ENCODE results near the gene GABBR1. TPM values are rescaled to one million over a fixed set of nuclear protein-coding genes. Genes with fewer than 3 reads are reported as not detected.

The GABBR1 gene
- total RNA-seq (2021) (36.3 and 43.6 TPM in 2 replicates), Bru-seq, nascent RNA (percentile 52 among the genes with signal in this experiment), BruChase-seq, experiment 1, labeled RNA remaining after a 2-hour chase (percentile 61 among the genes with signal in this experiment), BruChase-seq, experiment 2, labeled RNA remaining after a 6-hour chase (percentile 61 among the genes with signal in this experiment)
- long read RNA-seq, partial matches to known transcripts: 2 of 7 reads
- long read RNA-seq, other reads (novel, unspliced or antisense): 4 of 7 reads

DNA sequence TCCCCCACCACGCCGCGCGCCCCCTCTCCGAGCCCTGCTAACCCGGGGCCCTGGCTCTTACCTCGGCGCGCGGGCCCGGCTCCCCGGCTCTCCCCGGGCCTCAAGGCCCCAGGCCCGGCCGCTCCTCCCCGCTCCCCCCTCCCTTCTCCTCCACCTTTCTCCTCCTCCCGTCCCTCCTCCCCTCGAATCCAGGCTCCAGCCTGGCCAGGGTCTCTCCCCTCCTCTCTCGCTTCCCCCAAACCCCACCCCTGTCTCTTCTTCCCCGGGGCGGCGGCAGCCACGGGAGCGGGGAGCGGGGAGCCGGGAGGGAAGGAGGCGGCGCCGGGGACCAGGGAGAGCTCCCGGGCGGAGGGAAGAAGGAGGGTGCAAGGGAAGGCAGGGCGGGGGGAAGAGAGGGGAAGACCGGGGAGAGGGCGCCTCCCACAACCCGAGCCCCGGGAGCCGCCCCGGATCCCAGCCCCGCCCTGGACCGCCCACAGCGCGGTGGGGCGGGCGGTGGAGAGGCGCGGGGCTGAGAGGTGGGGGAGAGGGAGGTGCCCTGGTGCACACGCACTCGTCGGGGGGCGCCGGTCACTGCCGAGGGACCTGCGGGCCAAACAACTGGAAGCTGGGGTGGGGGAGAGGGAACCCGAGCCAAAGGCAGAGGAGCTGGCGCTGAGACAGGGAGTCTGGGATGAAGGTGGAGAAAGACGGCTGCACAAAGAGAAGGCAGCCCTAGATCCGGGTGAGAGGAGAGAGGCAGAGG lies at the start of gene GABBR1:
Gene GABBR1 (minus strand): TSS at position 395 of the 745 bp plus-strand sequence. CDS start 798 bp downstream, outside the sequence.
- BruUV-seq (replicated peaks): no TSS peak
- Histone ChIP-seq H3K27me3 (ENCODE audit: insufficient read depth, low read depth) (no peaks in the 10 kb centered on the region), H3K9me3 (ENCODE audit: insufficient read depth, low read depth) (no peaks in the 10 kb centered on the region), H3K4me2 (peak within 1 kb of the TSS; percentile 82), H3K27ac (no peak within 1 kb of the TSS), H3K79me2 (ENCODE audit: low read depth) (no peaks in the 10 kb centered on the region), H3K4me1 (replicated peaks; ENCODE audit: insufficient read depth) (peaks cover 5% of the 10 kb centered on the region; the same call in 1 of the 2 replicates), H3K36me3 (ENCODE audit: low read depth) (no peaks in the 10 kb centered on the region), H3K4me3 (peak within 1 kb of the TSS; percentile 68), H4K20me1 (ENCODE audit: insufficient read depth) (no peaks in the 10 kb centered on the region), H2AFZ (peak within 1 kb of the TSS; percentile 79), H3K9me2 (ENCODE audit: insufficient read depth) (no peaks in the 10 kb centered on the region), H3F3A (ENCODE audit: insufficient read depth, low read depth) (peaks cover 4% of the 10 kb centered on the region; the same call in 1 of the 2 replicates)
- intact Hi-C loops (cut with micrococcal nuclease; ENCODE audit: unreplicated experiment): no loop called here
- TF ChIP-seq EZH2 (IDR thresholded peaks at IDR 0.05; ENCODE audit: low read depth): no peak
- no peak for TF ChIP-seq CTCF (conservative IDR thresholded peaks at IDR 0.05)
- POLR2A ChIA-PET (ENCODE audit: unreplicated experiment): interaction anchor here (0.5 to 0.8 kb wide), 11 partner anchors 15 to 1864 kb away, joined by 3 to 21 read pairs (median 7); no protein-coding TSS in a partner anchor
- CTCF ChIA-PET: interaction anchor here (0.6 to 1.3 kb wide), 5 partner anchors 14 to 325 kb away, joined by 3 to 9 read pairs (median 4); no protein-coding TSS in a partner anchor
- peak; percentile 65 to 93 for DNase-seq

DNA sequence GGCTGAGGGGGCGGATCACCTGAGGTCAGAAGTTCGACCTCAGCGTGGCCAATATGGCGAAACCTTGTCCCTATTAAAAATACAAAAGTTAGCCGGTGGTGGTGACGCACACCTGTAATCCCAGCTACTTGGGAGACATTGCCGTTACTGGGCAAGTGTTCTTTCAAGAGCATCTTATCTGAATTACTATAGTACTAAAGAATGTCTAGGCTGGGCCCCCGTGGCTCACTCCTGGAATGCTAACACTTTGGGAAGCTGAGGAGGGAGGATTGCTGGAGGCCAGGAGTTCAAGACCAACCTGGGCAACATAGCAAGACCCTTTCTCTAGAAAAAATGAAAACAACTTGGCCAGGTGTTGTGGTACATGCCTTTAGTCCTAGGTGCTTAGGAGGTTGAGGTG lies 48.8 kb upstream of the GABBR1 start:
- H3K9me2 ChIP-seq (ENCODE audit: insufficient read depth): no peaks in the 10 kb centered on the region
- peaks cover 20% of the 10 kb centered on the region; the same call in 1 of the 2 replicates for H3F3A ChIP-seq (ENCODE audit: insufficient read depth, low read depth)
- no peak for TF ChIP-seq EZH2 (IDR thresholded peaks at IDR 0.05; ENCODE audit: low read depth)
- TF ChIP-seq CTCF (conservative IDR thresholded peaks at IDR 0.05): no peak
- ChIA-PET CTCF (no interaction called here), POLR2A (ENCODE audit: unreplicated experiment) (no interaction called here)
- no peaks in the 10 kb centered on the region for H3K36me3 ChIP-seq (ENCODE audit: low read depth)
- H3K4me3 ChIP-seq: no peak overlapping the region
- no peaks in the 10 kb centered on the region for H3K79me2 ChIP-seq (ENCODE audit: low read depth)
- no peak overlapping the region for H3K27ac ChIP-seq
- H3K27me3 ChIP-seq (ENCODE audit: insufficient read depth, low read depth): no peaks in the 10 kb centered on the region
- H4K20me1 ChIP-seq (ENCODE audit: insufficient read depth): no peaks in the 10 kb centered on the region
- H3K4me1 ChIP-seq (replicated peaks; ENCODE audit: insufficient read depth): peaks cover 24% of the 10 kb centered on the region
- no peaks in the 10 kb centered on the region for H3K9me3 ChIP-seq (ENCODE audit: insufficient read depth, low read depth)
- intact Hi-C loops (cut with micrococcal nuclease; ENCODE audit: unreplicated experiment): no loop called here
- no peak overlapping the region for H3K4me2 ChIP-seq
- BruUV-seq (replicated peaks): no TSS peak
- DNase-seq: no peak
- H2AFZ ChIP-seq: no peak overlapping the region

DNA sequence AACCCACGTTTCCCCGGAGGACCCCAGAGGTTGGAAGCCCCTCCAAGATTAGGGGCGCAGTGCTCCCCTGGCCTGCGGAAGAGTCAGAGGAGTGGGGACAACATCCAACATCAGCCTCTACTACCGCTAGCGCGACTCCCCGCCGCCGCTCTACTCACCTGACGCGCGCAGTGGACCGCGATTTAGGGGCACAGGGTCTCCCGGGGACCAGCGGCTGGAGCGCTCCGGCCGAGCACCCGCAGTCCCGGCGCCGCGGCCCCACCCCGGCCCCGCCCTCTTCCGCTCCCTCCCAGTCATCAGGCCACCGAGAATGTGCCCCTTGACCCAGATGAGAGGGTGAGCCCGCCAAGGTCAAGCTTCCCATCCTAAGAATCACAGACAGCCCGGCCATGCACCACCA lies 47.9 kb upstream of the GABBR1 start, which contains the start of gene ZFP57:
Gene ZFP57 (minus strand): TSS at position 249 of the 400 bp plus-strand sequence. CDS start 4,149 bp downstream, outside the sequence.
- Histone ChIP-seq H3F3A (ENCODE audit: insufficient read depth, low read depth) (peaks cover 24% of the 10 kb centered on the region; the same call in 1 of the 2 replicates), H3K79me2 (ENCODE audit: low read depth) (no peaks in the 10 kb centered on the region), H3K9me2 (ENCODE audit: insufficient read depth) (no peaks in the 10 kb centered on the region), H3K27ac (no peak within 1 kb of the TSS), H3K4me1 (replicated peaks; ENCODE audit: insufficient read depth) (peaks cover 28% of the 10 kb centered on the region), H3K36me3 (ENCODE audit: low read depth) (no peaks in the 10 kb centered on the region), H3K4me2 (no peak within 1 kb of the TSS), H3K27me3 (ENCODE audit: insufficient read depth, low read depth) (no peaks in the 10 kb centered on the region), H4K20me1 (ENCODE audit: insufficient read depth) (no peaks in the 10 kb centered on the region), H3K9me3 (ENCODE audit: insufficient read depth, low read depth) (no peaks in the 10 kb centered on the region), H2AFZ (no peak within 1 kb of the TSS), H3K4me3 (no peak within 1 kb of the TSS)
- TF ChIP-seq EZH2 (IDR thresholded peaks at IDR 0.05; ENCODE audit: low read depth): no peak
- POLR2A ChIA-PET (ENCODE audit: unreplicated experiment): no interaction called here
- intact Hi-C loops (cut with micrococcal nuclease; ENCODE audit: unreplicated experiment): no loop called here
- CTCF ChIA-PET: no interaction called here
- BruUV-seq (replicated peaks): no TSS peak
- DNase-seq: no peak
